NCI-H2196 treated with DMSO at 0.1 percent for 48 hours (cell line): ENCODE data around the gene EFCAB6.

Source experiments
- DNase-seq: peaks from one replicate; lab custom pipeline; 2025; ENCODE audit not compliant: unreplicated experiment; lab: John Stamatoyannopoulos, UW

The EFCAB6 gene

DNA sequence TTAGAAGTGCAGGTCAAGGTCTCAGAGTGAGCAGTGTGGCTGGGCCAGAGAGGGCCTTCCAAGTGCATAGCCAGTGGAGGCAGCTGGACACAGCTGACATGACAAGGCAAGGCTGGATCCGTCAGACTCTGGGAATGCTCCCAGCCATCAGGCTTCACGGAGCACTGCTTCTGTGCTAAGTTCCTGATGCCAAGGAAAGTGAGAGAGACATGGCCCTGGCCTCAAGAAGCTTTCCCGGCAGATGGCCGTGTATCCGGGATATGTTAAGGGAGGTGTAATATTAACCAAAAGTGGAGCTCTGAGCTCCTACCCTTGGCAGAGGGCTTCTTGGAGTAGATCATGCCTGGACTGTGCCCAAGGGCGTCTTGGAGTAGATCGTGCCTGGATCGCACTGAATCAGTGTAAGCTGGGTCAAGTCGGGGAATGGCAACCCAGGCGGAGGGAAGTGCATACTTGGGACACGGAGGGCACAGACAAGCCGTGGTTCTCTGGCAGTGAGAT lies 7.4 kb upstream of the EFCAB6 start:
- DNase-seq = no peak

DNA sequence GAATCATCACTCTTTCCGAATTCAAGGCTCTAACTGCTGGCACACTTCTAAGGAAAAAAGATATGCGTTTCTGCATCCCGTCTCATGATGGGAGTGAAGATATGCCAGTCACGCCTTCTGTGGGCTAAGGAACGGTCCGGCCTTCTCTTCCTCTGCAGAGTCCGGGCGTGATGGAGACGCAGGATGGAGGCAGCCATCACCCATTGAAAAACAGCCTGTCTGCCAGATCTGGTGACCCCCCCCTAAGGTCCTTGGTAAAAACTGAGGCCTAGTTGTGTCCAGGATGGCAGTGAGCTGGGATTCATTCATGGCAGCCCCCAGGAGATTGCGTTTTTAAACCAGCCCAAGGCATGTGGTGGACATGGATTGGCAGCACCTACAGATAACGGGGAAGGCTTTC lies 6.9 kb upstream of the EFCAB6 start:
- no peak for DNase-seq

DNA sequence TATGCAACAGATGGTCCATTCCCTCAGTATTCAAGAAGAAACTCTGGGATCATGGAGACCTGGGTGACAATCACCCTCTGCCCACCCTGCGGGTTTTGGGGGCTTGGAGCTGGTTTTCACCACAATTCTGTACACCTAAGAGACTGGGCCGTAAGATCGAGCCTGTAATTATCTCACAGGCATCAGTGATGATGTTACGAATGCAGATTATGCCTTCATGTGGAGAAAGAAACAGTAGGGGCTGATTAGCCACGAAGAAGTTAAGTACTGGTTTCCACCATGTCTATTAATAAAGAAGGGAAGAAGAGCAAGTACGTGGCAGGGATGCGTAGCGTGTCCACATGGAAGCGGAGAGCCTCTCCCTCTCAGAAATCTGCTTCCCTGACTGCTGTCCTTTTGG lies 5.3 kb upstream of the EFCAB6 start:
- no peak for DNase-seq

DNA sequence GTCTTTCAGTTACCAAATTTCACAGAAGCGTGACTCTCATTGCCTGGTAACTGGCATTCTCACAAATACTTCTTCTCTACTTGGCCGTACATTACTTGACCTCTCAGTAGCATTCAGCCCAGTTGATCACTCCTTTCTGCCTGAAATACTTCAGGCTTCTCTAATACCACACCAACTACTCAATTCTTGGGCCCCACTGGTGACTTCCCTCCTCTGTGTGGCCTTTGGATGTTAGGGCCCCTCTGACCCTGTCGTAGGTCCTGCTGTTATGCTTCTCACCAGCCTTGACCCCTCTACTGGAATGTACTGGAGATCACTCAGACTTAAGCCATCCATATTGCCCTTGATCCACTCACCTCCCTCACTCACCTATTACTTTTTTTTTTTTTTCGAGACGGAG lies 2.2 kb upstream of the EFCAB6 start:
- DNase-seq = no peak

DNA sequence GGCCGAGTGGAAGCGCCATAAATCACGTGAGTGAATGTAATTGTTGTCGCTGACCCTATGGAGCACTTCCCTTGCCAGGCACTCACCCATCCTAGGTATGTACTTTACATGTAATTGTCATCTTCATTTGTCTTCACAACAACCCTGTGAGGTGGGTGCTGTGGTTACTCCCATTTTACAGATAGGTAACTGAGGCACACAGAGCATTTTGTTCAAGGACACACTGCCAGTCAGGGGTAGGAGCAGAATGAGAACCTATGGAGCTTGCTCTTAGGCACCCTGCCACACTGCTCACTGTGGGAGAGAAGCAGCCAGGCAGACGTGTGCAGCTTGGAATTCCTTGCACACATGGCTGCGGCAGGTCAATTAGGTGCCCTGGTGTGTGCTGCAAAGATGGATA lies 785 bp upstream of the EFCAB6 start:
- DNase-seq = no peak

DNA sequence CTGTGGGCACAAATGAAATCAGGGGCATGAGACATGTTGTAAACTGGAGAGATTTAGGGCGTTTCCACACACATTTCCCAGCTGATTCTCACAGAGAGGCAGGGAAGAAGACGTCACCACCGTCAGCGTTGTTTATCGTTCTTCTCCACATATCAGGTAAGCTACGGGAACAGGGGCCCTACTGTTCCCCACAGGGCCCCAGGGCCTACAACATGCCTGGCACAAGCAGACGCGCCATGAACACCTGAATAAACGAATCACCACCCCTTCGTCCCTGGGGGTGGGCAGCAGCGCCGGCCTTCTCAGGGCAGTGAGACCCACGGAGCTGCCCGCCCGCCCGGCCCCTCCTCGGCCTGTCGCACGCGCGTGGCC lies 342 bp downstream of the EFCAB6 start:
- no peak for DNase-seq

DNA sequence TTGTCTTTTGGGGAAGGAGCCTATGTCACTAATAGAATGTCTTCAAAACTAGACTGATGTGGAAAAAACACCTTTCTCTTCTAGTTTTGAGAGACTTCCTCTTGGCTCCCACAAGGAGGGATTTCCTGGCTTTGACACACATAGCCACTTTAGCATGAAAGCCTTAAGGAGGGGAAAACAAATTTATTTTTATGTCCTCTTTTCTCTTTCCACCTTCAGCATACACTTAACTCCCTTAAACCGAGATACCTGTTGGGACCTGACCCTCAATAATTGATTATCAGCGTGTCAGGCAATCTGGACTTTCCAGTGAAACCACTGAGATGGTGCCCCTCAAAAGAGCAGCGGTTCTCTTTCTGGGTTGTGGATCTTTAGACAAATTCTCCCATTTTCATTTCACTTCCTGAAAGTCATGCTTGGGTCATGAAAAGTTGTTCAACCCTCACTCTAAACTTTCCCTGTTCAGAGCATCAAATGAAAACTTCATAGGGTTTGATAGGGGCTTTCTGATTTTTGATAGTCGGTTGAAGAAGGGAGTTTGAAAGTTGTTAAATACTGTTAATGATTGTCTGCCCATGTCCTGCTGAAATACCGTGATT lies 9.1 kb downstream of the EFCAB6 start:
- DNase-seq = no peak

DNA sequence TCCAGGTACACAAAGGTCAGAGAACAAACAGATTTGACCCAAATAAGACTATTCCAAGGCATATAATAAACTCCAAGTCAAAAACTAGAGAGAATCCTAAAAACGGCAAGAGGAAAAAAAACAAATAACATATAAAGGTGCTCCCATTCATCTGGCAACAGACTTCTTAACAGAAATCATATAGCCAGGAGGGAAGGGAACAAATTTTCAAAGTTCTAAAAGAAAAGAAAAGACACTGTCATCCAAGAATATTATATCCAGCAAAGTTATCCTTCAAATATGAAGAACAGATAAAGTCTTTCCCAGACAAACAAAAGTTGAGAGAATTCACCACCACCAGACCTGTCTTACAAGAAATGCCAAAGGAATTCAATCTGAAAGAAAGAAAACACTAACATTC lies 11.1 kb downstream of the EFCAB6 start:
- DNase-seq = no peak

DNA sequence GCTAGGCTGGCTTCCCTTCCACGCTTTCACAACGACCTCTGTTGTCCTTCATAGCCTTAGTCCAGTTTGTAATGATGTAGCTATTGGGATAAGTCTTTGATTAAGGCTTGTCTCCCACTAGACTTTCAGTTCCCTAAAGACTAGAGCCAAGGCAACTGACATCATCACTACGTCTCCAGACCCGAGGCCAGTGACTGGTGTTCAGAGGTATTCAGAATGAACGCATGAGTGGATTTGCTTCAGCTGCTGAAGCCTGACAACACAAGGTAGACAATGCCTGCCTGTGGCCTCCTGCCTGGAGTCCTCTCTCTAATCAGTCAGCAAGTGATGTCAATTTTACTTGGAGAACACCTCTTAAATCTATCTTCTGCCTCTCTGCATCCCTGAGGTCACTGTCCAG lies 13.6 kb downstream of the EFCAB6 start:
- DNase-seq = no peak

DNA sequence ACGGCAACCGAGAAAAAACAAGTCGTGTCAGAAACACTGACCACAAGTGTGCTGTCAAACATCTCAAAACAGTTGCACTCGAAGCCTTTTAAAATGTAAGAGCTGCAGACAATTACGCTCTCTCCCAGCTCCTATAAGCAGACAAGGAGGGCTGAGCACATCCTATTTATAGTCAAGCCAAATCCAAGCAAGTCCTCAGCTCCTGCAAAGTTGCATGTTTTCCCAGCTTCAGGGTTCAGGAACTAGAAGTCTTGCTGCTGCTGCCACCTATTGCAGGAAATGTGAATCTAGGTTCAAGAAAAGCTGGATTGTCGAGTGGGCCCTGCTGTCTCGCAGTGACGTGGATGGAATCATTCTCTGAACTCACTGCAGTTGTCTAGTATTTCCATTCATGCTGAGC lies 15.5 kb downstream of the EFCAB6 start:
- peak; percentile 38 for DNase-seq

DNA sequence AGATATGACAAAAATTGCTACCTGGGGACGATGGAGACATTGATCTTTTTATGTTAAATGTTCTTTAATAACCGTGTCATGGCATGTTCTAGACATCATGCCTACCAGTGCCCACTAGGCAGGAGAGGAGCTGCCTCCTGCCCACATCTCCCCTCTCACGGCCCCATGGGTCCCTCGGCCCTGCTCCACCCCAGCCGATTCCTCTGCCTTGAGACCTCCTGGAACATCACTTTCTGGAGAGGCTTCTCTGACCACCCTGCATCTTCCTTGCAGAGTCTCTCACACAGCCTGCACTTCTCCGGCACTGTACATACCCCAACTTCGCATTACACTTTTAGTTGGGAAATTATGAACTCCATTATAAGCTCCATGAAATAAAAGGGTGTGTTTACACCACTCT lies 16.8 kb downstream of the EFCAB6 start:
- no peak for DNase-seq

DNA sequence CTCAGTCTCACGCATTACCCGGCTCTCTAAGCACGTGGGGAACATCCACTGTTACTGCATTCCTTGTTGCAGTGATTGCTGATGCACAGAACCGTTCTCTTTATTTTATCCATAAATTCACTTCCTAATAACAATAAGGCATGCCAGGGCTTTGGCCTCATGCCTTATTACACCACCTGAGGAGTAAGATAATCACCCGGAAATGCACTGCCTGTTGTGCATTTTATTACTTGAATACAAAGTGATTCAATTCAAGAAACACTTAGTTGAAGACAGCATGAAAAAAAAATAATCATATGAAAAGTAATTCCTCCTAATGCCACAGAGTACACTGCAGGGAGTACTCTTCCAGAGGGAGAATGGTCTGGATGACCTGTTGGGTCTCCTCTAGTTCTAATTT lies 19.2 kb downstream of the EFCAB6 start:
- no peak for DNase-seq

DNA sequence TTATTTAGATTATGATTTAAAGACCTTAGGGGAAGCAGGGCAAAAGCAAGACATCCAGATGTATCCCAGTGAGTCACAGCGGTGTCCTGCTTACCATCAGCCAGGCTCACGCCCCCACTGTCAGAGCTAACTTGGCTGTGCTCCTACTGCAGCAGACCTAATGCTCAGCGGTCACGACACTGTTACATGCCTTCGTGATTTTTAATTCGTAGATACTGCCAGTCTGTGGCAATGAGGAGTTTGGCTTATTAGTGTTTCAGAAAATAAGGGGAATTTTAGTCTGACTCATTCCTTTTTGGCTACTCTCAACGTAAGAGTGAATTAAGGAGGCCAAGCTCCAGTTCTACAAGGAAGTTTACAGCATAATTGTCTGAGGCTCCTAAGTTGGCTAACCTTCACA lies 22.7 kb downstream of the EFCAB6 start:
- DNase-seq = peak; percentile 16

DNA sequence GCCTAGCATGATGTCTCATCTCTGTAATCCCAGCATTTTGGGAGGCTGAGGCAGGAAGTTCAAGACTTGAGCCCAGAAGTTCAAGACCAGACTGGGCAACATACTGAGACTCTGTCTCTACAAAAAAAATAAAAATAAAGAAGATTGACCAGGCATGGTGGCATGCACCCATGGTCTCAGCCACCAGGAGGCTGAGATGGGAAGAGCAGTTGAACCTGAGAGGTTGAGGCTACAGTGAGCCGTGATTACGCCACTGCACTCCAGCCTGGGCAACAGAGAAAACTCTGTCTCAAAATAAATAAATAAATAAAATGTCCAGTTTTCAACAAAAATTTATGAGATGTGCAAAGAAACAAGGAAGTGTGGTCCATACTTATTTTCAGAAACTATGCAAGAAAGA lies 28.3 kb downstream of the EFCAB6 start:
- no peak for DNase-seq

DNA sequence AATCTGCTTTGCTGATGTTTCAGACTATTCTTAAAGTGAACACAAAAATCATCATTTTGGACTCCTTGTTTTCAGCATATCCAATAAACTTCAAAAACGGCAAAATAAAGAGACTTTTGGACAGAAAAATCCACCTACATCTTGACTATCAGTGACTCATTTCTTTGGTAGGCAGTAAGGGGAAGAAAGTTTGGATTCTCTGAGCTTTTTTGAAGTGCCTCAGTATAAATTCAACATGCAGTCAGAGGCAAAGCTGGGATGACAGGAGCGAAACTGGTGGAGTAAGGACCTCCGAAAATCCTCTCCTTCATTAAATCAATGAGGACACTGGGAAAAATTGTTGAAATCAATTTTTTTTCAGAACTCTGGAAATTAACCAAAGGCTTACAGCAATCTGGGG lies 29.7 kb downstream of the EFCAB6 start:
- DNase-seq = no peak

DNA sequence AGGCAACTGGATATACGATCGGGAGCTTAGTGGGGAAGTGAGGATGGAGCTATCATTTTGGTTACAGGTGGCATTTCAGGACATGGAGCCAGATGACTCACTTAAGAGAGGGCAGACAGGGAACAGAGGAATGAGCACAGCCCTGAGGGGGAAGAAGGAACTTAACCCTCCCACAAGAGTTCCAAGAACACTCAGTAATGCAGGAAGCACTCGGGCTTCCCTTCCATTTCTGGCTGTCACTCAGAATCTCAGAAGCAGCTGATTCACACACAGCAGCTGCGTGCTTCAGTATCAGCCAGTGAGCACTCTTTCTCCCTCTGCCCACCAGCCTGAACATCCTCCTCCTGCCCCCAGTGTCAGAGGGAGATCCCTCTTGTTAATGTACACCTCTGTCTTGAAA lies 34.8 kb downstream of the EFCAB6 start:
- DNase-seq = no peak

DNA sequence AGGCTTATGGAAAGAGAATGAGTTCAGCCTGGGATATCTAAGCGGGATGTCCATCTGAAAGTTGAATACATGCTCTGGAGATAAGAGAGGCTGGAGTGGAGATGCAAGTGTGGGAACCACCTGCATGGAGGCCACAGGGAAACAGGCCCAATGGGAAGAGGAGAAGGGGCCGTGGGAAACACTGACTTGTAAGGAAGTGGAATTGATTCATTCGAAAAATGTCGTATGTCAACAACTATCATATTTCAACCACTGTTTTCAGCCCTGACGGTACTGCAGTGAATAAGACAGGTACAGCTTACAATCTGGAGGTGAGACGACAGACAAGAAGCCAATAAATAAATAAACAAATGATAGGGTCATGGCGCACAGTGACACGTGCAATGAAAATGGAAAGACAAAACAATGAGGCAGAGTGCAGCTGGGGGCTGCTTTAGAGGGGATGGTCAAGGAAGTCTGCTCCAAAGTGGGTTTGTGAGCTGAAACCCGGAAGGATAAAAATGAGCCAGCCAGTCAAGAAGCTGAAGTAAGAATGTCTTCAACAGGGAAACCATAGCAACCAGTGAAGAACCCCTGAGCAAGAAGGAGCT lies 35.9 kb downstream of the EFCAB6 start:
- no peak for DNase-seq

DNA sequence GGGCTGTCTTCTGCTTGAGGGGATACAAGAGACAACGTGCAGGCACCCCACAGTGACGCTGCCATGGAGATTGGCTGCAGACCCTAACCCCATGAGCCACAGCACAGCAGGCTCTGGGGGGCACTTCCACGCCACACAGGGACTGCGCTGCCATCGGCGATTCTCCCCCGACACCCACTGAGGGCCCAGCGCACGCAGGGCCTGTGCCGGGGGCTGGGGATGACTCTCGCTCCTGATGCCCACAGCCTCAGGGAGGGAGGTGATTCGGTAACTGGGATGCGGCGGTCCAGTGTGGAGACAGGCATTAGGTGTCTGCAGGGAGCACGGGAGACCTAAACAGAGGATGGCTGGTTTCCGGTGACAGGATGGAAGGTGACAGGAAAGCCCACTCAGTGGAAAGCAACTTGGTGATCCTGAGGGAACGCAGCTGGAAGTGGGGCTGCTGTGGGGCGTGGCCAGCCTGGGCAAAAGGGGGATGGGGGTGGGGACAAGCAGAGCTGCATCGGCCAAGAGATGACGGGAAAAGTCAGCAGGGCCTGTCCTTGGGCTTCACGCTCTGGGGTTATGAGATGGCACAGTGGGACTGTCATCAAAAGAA lies 37.7 kb downstream of the EFCAB6 start:
- no peak for DNase-seq

DNA sequence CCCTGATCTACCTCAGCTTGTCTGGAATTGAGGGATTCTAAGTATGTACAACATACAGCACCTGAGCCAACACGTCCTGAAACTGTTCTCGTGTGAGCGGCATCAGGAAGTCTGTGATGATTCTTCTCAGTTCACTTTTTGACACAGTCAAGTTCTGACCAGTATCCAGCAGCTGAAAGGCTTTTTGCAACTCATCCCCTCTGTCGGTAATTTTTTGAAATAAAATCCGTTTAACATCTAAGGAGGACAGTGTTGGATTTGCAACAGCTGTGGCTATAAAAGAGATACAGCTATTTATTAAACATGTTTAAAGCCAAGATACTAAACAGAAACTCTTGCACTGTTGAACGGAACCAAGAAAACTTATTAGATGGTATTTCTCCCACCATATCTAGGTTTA lies 39.3 kb downstream of the EFCAB6 start:
- no peak for DNase-seq

DNA sequence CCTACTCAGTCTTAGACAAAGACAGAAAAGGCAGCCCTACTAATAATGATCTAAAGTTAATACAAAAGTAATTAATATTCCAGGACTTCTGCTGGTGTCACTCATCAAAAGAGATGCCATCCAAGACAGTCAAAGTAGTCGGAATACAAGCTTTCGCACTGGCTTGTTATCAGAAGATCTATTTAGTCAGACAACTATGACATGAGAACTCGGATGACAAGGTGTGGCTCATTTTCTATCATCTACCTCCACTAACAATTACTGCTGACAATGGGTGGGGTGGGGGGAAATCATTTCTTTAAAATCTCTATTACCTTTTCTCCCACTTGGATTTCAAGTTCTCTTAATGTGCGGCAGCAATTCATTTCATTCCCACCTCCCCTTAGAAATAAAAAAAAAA lies 56.7 kb downstream of the EFCAB6 start:
- no peak for DNase-seq

DNA sequence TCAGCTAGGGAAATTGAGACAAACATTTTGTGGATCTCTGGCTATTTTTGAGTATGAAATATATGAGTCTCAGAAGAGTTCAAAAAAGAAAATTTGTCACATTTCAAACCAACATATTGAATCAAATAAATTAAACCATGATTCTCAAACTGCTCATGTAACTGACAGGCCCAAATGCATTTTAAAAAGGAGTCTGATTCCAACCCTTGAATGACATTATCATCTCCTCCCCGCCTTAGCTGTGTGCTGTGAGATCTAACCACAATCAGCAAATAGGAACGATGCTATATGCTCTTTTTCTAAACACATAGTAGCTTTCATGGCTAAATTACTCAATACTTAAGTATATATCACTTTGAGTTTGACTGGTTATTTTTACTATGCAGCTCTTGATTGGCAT lies 57.1 kb downstream of the EFCAB6 start:
- DNase-seq = no peak

DNA sequence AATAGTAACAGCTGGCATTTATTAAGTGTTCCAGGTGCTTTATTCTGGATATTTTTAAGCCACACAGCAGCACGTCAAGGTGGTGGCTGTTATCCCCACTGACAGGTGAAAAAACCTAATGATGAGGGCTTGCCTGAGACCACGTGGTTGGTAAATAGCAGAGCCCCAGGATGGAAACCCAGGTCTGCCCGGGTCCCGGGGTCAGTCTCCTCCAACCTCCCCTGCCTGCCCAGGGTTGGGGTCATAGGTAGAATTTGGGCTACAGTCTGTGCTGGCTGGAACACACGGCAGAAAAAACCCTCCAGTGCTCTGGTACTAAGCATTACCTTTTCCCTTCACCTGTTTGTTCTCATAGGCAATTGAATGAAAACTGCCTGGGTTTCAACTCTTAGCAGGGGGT lies 57.9 kb downstream of the EFCAB6 start:
- DNase-seq = no peak

DNA sequence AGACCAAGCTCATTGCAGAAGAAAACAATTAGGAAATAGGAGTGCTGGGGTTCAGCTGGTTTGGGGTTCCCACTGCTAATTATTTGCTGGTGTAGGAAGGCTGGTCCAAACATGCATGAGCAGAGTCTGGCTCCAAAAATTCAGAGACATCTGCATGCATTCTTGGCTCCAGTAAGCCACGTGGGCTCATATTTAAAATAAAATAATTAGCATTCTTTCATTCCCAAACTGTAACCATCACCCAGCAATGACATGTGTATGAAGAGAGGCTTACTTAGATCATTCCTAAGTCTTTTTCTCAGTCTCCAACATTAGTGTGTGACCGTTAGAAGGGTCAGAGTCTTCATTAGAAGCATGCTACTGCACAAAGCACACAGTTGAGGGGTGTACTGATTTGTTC lies 58.4 kb downstream of the EFCAB6 start:
- no peak for DNase-seq
